Measurements from ENCODE around the gene MTHFS. TPM values are rescaled to one million over a fixed set of nuclear protein-coding genes. Genes with fewer than 3 reads are reported as not detected.
"Not testable (repeated sequence)": the region's sequence is repeated elsewhere in the genome, so short reads cannot be mapped to it uniquely, and the experiment has no call there.

The MTHFS gene
- total RNA-seq, 4 donors from 2014 or later = 3.9 to 11.8 (median 10.1) TPM

DNA sequence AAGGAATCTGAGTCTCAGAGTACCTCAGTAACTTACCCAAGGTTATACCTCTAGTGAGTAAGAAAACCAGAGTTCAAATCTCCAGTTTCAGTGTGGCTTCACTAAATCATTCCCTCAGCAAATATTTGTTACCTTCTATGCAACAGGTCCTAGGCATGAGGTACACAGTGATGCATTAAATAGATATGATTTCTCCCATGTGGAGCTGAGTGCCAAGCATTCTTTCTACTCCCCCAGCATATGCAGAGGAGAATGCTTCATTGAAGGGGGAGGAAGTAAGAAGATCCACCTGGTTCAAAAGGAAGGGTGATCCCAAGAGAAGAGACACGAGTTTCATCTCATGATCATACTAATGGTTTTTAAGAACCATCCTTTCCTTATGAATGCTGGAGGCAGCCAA is 6.8 kb upstream of the MTHFS start:
- intact Hi-C loops (cut with DNase I; ENCODE audit: low total_unique reads) = no loop called here
- 93 to 94% methylated on average over 1 of the region's 1 CpG for WGBS, 2 donors
- no peak for TF ChIP-seq POLR2A (IDR thresholded peaks at IDR 0.05)
- TF ChIP-seq, protein P1, sequence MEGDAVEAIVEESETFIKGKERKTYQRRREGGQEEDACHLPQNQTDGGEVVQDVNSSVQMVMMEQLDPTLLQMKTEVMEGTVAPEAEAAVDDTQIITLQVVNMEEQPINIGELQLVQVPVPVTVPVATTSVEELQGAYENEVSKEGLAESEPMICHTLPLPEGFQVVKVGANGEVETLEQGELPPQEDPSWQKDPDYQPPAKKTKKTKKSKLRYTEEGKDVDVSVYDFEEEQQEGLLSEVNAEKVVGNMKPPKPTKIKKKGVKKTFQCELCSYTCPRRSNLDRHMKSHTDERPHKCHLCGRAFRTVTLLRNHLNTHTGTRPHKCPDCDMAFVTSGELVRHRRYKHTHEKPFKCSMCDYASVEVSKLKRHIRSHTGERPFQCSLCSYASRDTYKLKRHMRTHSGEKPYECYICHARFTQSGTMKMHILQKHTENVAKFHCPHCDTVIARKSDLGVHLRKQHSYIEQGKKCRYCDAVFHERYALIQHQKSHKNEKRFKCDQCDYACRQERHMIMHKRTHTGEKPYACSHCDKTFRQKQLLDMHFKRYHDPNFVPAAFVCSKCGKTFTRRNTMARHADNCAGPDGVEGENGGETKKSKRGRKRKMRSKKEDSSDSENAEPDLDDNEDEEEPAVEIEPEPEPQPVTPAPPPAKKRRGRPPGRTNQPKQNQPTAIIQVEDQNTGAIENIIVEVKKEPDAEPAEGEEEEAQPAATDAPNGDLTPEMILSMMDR (IDR thresholded peaks at IDR 0.05) = no peak
- no peak for DNase-seq (ENCODE audit: low spot score in 2 of 2)
- no peak overlapping the region for H3K4me3 ChIP-seq (ENCODE audit: low read depth, poor library complexity, severe bottlenecking)

DNA sequence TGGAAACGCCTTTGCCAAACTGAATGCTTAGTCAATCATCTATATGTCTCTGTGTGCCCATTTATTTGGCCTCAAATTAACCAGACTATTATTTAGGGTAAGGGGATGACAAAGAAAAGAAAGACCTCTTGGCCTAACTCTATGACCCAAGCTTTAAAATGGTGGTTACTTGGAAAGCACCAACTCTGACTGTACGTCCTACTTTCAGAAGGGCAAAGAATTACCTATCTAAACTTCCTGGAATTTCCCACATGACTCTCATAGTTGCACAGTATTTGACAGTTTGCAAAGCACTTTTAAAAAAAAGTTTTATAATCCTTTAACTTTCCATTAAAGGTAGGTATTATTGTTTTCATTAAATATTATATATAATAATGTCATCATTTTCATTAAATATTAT is 6.3 kb upstream of the MTHFS start:
- DNase-seq (ENCODE audit: low spot score in 2 of 2) = no peak
- intact Hi-C loops (cut with DNase I; ENCODE audit: low total_unique reads) = no loop called here
- no peak overlapping the region for H3K4me3 ChIP-seq (ENCODE audit: low read depth, poor library complexity, severe bottlenecking)
- TF ChIP-seq, protein P1 (IDR thresholded peaks at IDR 0.05) = no peak
- TF ChIP-seq POLR2A (IDR thresholded peaks at IDR 0.05) = no peak
- WGBS, 2 donors = 88 to 91% methylated on average over 2 of the region's 2 CpGs

GRCh38 chr15:79901958-79902357 is 5.1 kb upstream of the MTHFS start:
- intact Hi-C loops (cut with DNase I; ENCODE audit: low total_unique reads) = no loop called here
- 67 to 75% methylated on average over 1 of the region's 1 CpG for WGBS, 2 donors
- DNase-seq (ENCODE audit: low spot score in 2 of 2) = no peak
- no peak for TF ChIP-seq POLR2A (IDR thresholded peaks at IDR 0.05)
- TF ChIP-seq, protein P1 (IDR thresholded peaks at IDR 0.05) = no peak
- H3K4me3 ChIP-seq (ENCODE audit: low read depth, poor library complexity, severe bottlenecking) = no peak overlapping the region

DNA sequence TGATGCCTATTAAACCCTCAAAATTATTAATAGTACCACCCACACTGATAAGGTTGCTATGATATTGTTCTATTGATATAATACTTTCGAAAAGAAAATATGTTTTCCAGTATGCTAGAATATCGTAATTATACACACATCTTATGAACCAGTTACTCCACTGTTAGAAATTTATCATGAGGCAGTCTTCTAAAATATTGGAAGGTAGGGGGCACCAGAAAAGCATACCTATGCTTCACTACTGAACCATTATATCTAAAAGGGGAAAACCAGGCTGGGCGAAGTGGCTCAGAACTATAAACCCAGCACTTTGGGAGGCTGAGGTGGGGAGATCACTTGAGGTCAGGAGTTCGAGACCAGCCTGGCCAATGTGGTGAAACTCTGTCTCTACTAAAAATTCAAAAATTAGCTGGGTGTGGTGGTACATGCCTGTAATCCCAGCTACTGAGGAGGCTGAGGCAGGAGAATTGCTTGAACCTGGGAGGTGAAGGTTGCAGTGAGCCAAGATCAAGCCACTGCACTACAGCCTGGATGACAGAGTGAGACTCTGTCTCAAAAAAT is 4.1 kb upstream of the MTHFS start:
- intact Hi-C loops (cut with DNase I; ENCODE audit: low total_unique reads); H3K4me3 ChIP-seq (ENCODE audit: low read depth, poor library complexity, severe bottlenecking); DNase-seq (ENCODE audit: low spot score in 2 of 2): not testable (repeated sequence)
- 93 to 96% methylated on average over 4 of the region's 4 CpGs for WGBS, 2 donors

DNA sequence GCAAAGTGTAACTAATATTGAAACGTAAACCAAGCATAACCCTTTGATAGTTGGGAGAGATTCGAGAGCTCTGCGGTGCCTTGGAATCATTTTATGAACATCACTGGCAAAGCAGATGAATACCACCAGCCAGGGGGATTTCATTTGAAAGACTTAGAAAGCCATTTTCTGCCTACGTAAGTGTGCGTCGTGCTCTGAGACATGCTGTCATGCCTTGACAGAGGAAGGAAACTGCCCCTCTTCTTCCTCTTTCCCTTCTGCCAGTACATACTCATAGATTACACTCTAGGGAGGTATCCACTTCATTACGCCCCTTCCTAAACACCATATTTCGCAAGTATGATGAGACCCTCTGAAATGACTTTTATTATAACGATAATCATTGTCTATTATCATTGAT is 3.3 kb upstream of the MTHFS start:
- no peak overlapping the region for H3K4me3 ChIP-seq (ENCODE audit: low read depth, poor library complexity, severe bottlenecking)
- no peak for DNase-seq (ENCODE audit: low spot score in 2 of 2)
- intact Hi-C loops (cut with DNase I; ENCODE audit: low total_unique reads) = no loop called here
- TF ChIP-seq POLR2A (IDR thresholded peaks at IDR 0.05) = no peak
- TF ChIP-seq, protein P1 (IDR thresholded peaks at IDR 0.05) = no peak
- 93% methylated on average over 9 of the region's 9 CpGs for WGBS, 2 donors

- DNase-seq (ENCODE audit: low spot score in 2 of 2); intact Hi-C loops (cut with DNase I; ENCODE audit: low total_unique reads); H3K4me3 ChIP-seq (ENCODE audit: low read depth, poor library complexity, severe bottlenecking): not testable (repeated sequence)
- WGBS, 2 donors = 78% methylated on average over 3 of the region's 3 CpGs
Measured at GRCh38 chr15:79898786-79899185, 2.0 kb upstream of the MTHFS start.

GRCh38 chr15:79898369-79898768 is 1.6 kb upstream of the MTHFS start:
- no peak for DNase-seq (ENCODE audit: low spot score in 2 of 2)
- no peak overlapping the region for H3K4me3 ChIP-seq (ENCODE audit: low read depth, poor library complexity, severe bottlenecking)
- TF ChIP-seq, protein P1 (IDR thresholded peaks at IDR 0.05) = no peak
- no peak for TF ChIP-seq POLR2A (IDR thresholded peaks at IDR 0.05)
- 77 to 84% methylated on average over 4 of the region's 4 CpGs for WGBS, 2 donors
- intact Hi-C loops (cut with DNase I; ENCODE audit: low total_unique reads) = no loop called here

Data from lower leg skin (tissue), 4 donors.